ENCODE data around the gene ZNF200. TPM values are rescaled to one million over a fixed set of nuclear protein-coding genes. Genes with fewer than 3 reads are reported as not detected.
A peak's percentile ranks its signal among the peaks of the same experiment; 100 is the strongest.

Gene ZNF200
- total and polyA plus RNA-seq, 2 of the 13 experiments (the other 11 are each of a cell fraction or from before 2014, with no cell fraction given) = 3.5 to 16.5 TPM

- no peak for TF ChIP-seq AKAP8 (CRISPR knock-in tag; IDR thresholded peaks at IDR 0.05)
- peak; percentile 56 for TF ChIP-seq ZZZ3 (CRISPR knock-in tag; IDR thresholded peaks at IDR 0.05; ENCODE audit: borderline replicate concordance)
- TF ChIP-seq PPARG (CRISPR knock-in tag; conservative IDR thresholded peaks at IDR 0.05) = no peak
- TF ChIP-seq FOXC1 (CRISPR knock-in tag; IDR thresholded peaks at IDR 0.05; ENCODE audit: borderline replicate concordance) = peak; percentile 90
- TF ChIP-seq, protein P1, sequence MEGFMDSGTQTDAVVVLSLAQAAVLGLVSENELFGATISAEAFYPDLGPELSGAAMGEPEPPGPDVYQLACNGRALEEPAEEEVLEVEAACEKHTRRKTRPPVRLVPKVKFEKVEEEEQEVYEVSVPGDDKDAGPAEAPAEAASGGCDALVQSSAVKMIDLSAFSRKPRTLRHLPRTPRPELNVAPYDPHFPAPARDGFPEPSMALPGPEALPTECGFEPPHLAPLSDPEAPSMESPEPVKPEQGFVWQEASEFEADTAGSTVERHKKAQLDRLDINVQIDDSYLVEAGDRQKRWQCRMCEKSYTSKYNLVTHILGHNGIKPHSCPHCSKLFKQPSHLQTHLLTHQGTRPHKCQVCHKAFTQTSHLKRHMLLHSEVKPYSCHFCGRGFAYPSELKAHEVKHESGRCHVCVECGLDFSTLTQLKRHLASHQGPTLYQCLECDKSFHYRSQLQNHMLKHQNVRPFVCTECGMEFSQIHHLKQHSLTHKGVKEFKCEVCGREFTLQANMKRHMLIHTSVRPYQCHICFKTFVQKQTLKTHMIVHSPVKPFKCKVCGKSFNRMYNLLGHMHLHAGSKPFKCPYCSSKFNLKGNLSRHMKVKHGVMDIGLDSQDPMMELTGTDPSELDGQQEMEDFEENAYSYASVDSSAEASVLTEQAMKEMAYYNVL (CRISPR knock-in tag; IDR thresholded peaks at IDR 0.05; ENCODE audit: borderline replicate concordance) = peak; percentile 68; the same call in 1 of the 2 replicates
- no peak for TF ChIP-seq PRPF4 (IDR thresholded peaks at IDR 0.05; ENCODE audit: low read depth, low read length, poor library complexity, severe bottlenecking)
Measured at GRCh38 chr16:3234857-3235561, at the start of gene ZNF200 (continued).

GRCh38 chr16:3283543-3284447, 48.8 kb upstream of the ZNF200 start:
- H3K4me2 ChIP-seq (ENCODE audit: low read depth, low read length) = peak overlapping the region; percentile 87
- ATAC-seq (peak; percentile 15), FAIRE-seq (no peak), DNase-seq (ENCODE audit: low spot score) (no peak)
- BruUV-seq (replicated peaks) = TSS peak; percentile 65
- H3K27me3 ChIP-seq (ENCODE audit: control insufficient read depth in 1 of 2, insufficient read depth in 2 of 2, low read length in 2 of 2) = no peaks in the 10 kb centered on the region; a peak in 1 of 5 replicates
- ChIA-PET POLR2A (interaction anchor here (1.2 to 3.0 kb wide), 10 partner anchors 9 to 217 kb away, joined by 3 to 64 read pairs (median 8); partner anchors contain the start of genes CLUAP1, ZNF174 and ZSCAN32), CTCF (ENCODE audit: low intra/inter-chr PET ratio, low total read pairs) (no interaction called here)
- peak overlapping the region; percentile 99 for H3K27ac ChIP-seq (ENCODE audit: extremely low read length, insufficient read depth, low read length)
- peak overlapping the region; percentile 96 for H3K9ac ChIP-seq (ENCODE audit: insufficient read depth, low read depth, low read length)
- intact Hi-C loops (cut with micrococcal nuclease; ENCODE audit: unreplicated experiment) (loop anchor here (2.0 kb wide), 1 partner anchor 19 kb away; no protein-coding TSS in a partner anchor), in situ Hi-C loops (cut with HindIII; ENCODE audit: extremely low pct_ligation_motif_present, low pct_unique_long_range_greater_than_20kb) (no loop called here)
- peaks cover 45% of the 10 kb centered on the region for H3K4me1 ChIP-seq (ENCODE audit: insufficient read depth, low read length)
- peaks cover 48% of the 10 kb centered on the region for H3K79me2 ChIP-seq (ENCODE audit: insufficient read depth, low read length)
- WGBS (ENCODE audit: low lambda C conversion rate) = under 1% methylated on average over 30 of the region's 56 CpGs
- peak overlapping the region; percentile 79 to 100 (median 99) for H3K4me3 ChIP-seq (replicated peaks in 1 of 3; ENCODE audit: insufficient read depth in 1 of 3, low read depth in 2 of 3, low read length in 3 of 3)
- peaks cover 23% of the 10 kb centered on the region for H4K20me1 ChIP-seq (ENCODE audit: insufficient read depth, low read length)
- H3K36me3 ChIP-seq (replicated peaks in 1 of 2; ENCODE audit: control insufficient read depth in 1 of 2, insufficient read depth in 2 of 2, low read length in 2 of 2) = peaks cover 9 to 23% of the 10 kb centered on the region in 2 experiments
- no peaks in the 10 kb centered on the region for H3K9me3 ChIP-seq (ENCODE audit: low read length)
- no peak overlapping the region for H2AFZ ChIP-seq (ENCODE audit: low read length)
- peak; percentile 27 for TF ChIP-seq ZNF18 (CRISPR knock-in tag; IDR thresholded peaks at IDR 0.05; ENCODE audit: insufficient replicate concordance)
- 0 out of 2 replicates have a peak, but pooled peaks have one; percentile 42 for TF ChIP-seq ZC3H13 (CRISPR knock-in tag; IDR thresholded peaks at IDR 0.05)
- TF ChIP-seq, protein P2, sequence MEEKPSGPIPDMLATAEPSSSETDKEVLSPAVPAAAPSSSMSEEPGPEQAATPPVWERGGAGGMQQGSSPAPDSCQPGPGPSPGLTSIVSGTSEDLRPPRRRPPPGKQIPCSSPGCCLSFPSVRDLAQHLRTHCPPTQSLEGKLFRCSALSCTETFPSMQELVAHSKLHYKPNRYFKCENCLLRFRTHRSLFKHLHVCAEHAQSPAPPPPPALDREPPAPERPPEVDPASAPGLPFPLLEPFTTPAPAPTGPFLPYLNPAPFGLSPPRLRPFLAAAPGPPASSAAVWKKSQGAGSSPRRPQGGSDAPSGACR (CRISPR knock-in tag; IDR thresholded peaks at IDR 0.05) = peak; percentile 45; the same call in 1 of the 2 replicates
- peak; percentile 40; the same call in 1 of the 2 replicates for TF ChIP-seq ZNF724P (CRISPR knock-in tag; IDR thresholded peaks at IDR 0.05; ENCODE audit: borderline replicate concordance)
- TF ChIP-seq ZBTB3 (CRISPR knock-in tag; IDR thresholded peaks at IDR 0.05; ENCODE audit: borderline replicate concordance, low read depth) = peak; percentile 28; the same call in 1 of the 2 replicates
- peak; percentile 31; the same call in 1 of the 2 replicates for TF ChIP-seq ZNF768 (CRISPR knock-in tag; IDR thresholded peaks at IDR 0.05)
- TF ChIP-seq ATF7-NPFF (CRISPR knock-in tag; IDR thresholded peaks at IDR 0.05; ENCODE audit: low read depth) = 0 out of 2 replicates have a peak, but pooled peaks have one; percentile 21
- 0 out of 2 replicates have a peak, but pooled peaks have one; percentile 21 for TF ChIP-seq ZNF235 (CRISPR knock-in tag; IDR thresholded peaks at IDR 0.05; ENCODE audit: borderline replicate concordance)
- peak; percentile 34; the same call in 1 of the 2 replicates for TF ChIP-seq SRY (CRISPR knock-in tag; IDR thresholded peaks at IDR 0.05)

All from HepG2 (cell line).